HG03354 (cell line): ENCODE measurements around the gene KRTAP5-9.
"Not testable (repeated sequence)": the region's sequence is repeated elsewhere in the genome, so short reads cannot be mapped to it uniquely, and the experiment has no call there.

Experiments used
- ATAC-seq: cut with Tn5 transposase; IDR thresholded peaks from one replicate; pipeline ENCODE4 v1.9.1; 2021; ENCODE audit warnings: mild to moderate bottlenecking; ENCODE audit not compliant: unreplicated experiment, poor library complexity, severe bottlenecking

The KRTAP5-9 gene

GRCh38 chr11:71532036-71532610 lies 16.1 kb upstream of the KRTAP5-9 start:
- no peak for ATAC-seq

DNA sequence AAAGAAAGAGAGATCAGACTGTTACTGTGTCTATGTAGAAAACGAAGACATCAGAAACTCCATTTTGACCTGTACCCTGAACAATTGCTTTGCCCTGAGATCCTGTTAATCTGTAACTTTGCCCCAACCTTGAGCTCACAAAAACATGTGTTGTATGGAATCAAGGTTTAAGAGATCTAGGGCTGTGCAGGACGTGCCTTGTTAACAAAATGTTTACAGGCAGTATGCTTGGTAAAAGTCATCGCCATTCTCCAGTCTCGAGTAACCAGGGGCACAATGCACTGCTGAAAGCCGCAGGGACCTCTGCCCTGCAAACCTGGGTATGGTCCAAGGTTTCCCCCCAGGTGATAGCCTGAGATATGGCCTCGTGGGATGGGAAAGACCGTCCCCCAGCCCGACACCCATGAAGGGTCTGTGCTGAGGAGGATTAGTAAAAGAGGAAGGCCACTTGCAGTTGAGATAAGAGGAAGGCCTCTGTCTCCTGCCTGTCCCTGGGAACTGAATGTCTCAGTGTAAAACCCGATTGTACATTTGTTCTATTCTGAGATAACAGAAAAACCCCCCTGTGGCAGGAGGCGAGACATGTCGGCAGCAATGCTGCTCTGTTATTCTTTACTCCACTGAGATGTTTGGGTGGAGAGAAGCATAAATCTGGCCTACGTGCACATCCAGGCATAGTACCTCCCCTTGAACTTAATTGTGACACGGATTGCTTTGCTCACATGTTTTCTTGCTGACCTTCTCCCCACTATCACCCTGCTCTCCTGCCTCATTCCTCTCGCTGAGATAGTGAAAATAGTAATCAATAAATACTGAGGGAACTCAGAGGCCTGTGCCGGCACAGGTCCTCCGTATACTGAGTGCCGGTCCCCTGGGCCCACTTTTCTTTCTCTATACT lies 13.3 kb upstream of the KRTAP5-9 start:
- not testable (repeated sequence) for ATAC-seq

- no peak for ATAC-seq
These were observed 12.4 kb upstream of the KRTAP5-9 start for GRCh38 chr11:71535825-71536224.

- ATAC-seq, result no peak
These were observed 10.7 kb upstream of the KRTAP5-9 start for GRCh38 chr11:71537537-71537936.

DNA sequence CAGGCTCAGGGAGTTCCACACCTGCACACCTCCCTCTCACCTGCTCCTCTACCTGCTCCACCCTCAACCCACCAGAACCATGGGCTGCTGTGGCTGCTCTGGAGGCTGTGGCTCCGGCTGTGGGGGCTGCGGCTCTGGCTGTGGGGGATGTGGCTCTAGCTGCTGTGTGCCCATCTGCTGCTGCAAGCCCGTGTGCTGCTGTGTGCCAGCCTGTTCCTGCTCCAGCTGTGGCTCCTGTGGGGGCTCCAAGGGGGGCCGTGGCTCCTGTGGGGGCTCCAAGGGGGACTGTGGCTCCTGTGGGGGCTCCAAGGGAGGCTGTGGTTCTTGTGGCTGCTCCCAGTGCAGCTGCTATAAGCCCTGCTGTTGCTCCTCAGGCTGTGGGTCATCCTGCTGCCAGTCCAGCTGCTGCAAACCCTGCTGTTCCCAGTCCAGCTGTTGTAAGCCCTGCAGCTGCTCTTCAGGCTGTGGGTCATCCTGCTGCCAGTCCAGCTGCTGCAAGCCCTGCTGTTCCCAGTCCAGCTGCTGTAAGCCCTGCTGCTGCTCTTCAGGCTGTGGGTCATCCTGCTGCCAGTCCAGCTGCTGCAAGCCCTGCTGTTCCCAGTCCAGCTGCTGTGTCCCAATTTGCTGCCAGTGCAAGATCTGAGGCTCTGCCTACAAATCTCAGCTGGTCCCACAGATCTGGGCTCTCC lies 10.1 kb upstream of the KRTAP5-9 start, which contains the start of gene KRTAP5-8:
Gene KRTAP5-8, plus strand, starts transcription at position 49 of the 689 bp plus-strand sequence. Its CDS starts 31 bp downstream, at position 80.
- not testable (repeated sequence) for ATAC-seq

GRCh38 chr11:71538666-71538990 lies 9.6 kb upstream of the KRTAP5-9 start:
- no peak for ATAC-seq

- ATAC-seq, result no peak
These were observed 9.2 kb upstream of the KRTAP5-9 start for GRCh38 chr11:71539017-71539416.

- not testable (repeated sequence) for ATAC-seq
These were observed 8.2 kb upstream of the KRTAP5-9 start for GRCh38 chr11:71539971-71540370.

GRCh38 chr11:71540521-71541304 lies 7.5 kb upstream of the KRTAP5-9 start:
- ATAC-seq, result not testable (repeated sequence)

DNA sequence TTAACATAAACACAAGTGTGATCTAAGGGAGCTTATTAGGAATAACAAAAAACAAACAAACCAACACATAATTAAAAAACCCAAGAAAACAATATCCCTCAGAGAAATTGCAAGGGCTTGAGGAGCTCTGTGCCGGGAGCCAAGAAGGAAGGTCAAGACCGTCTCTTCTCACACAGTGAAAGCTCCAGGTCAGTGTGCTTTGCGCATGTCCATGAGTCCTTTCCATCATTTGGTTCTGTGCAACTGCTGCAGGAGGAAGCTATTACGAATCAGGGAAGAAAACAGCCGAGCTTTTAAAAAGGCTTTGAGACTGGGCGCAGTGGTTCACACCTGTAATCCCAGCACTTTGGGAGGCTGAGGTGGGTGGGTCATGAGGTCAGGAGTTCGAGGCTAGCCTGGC lies 5.8 kb upstream of the KRTAP5-9 start:
- no peak for ATAC-seq

- no peak for ATAC-seq
These were observed 5.1 kb upstream of the KRTAP5-9 start for GRCh38 chr11:71542879-71543777.

GRCh38 chr11:71543866-71544265 lies 4.4 kb upstream of the KRTAP5-9 start:
- ATAC-seq, result no peak

- no peak for ATAC-seq
These were observed 3.5 kb upstream of the KRTAP5-9 start for GRCh38 chr11:71544525-71545214.

- ATAC-seq, result no peak
These were observed 2.7 kb upstream of the KRTAP5-9 start for GRCh38 chr11:71545405-71545966.

GRCh38 chr11:71548716-71549151 lies 514 bp downstream of the KRTAP5-9 start:
- no peak for ATAC-seq

- ATAC-seq, result no peak
These were observed 3.5 kb downstream of the KRTAP5-9 start for GRCh38 chr11:71551711-71552110.

DNA sequence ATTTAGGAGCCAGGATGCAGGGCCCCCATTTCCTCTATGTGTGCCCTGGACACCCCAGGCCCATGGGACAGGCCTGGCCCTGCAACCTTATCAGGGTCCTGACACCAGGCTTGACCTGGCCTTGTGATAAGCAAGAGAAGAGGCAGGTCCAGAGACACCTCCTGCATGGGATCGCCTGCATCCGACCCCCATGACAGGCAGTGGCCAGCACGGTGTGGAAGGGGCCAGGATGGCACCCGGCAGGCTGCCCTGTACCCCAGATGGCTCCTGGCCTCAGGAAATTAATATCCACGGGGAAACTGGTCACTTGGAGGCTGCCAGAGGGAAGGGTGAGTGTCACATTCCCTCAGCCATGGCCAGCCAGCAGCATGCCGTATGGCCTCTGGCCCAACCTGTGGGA lies 6.8 kb downstream of the KRTAP5-9 start:
- no peak for ATAC-seq

DNA sequence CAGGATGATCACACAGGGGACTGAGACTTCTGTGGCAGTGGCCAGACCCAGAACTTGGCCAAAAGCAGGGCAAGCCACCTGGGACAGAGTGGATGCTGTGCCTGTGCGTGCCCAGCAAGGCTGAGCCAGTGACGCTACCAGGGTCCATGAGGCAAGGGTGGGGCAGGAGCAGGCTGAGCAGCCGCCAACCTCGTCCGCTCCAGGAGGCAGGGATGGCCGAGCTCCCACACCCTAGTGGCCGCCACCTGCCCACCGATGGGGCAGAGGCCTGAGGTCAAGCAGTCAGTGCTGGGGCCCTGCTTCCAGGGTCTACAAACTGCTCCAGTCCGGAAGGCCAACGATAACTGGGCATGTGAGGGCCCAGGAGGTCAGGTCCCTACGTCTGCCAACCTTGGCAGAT lies 7.3 kb downstream of the KRTAP5-9 start:
- ATAC-seq, result no peak
